Thyroid gland (tissue), 4 donors: ENCODE measurements around the gene ACCSL.

Source experiments
- CTCF ChIP-seq, 6 experiments: fragments of 200-600 bp in 3 of 6; fragments of 450-650 bp in 3 of 6; sonication (generic) in 3 of 6; IDR thresholded peaks; one replicate each; pipeline ENCODE4 v1.5.1; 2016 to 2019; ENCODE audit warnings: antibody characterized with exemption in 6 of 6, mild to moderate bottlenecking in 2 of 6, inconsistent platforms in 1 of 6, moderate library complexity in 1 of 6
- POLR2A ChIP-seq, 2 donors: fragments of 450-650 bp; IDR thresholded peaks; one replicate each; pipeline ENCODE4 v1.6.1; 2017; ENCODE audit warnings: antibody characterized with exemption in 2 of 2, mild to moderate bottlenecking in 2 of 2, moderate library complexity in 1 of 2

- TF ChIP-seq POLR2A (IDR thresholded peaks at IDR 0.05) (no peak), CTCF (IDR thresholded peaks at IDR 0.05) (no peak)
Measured at GRCh38 chr11:44108260-44108659, 60.5 kb downstream of the ACCSL start.
